ENCODE results near the gene KCNJ4. TPM values are rescaled to one million over a fixed set of nuclear protein-coding genes. Genes with fewer than 3 reads are reported as not detected.

KCNJ4 gene
- total RNA-seq, 4 donors from 2014 or later = not detected

DNA sequence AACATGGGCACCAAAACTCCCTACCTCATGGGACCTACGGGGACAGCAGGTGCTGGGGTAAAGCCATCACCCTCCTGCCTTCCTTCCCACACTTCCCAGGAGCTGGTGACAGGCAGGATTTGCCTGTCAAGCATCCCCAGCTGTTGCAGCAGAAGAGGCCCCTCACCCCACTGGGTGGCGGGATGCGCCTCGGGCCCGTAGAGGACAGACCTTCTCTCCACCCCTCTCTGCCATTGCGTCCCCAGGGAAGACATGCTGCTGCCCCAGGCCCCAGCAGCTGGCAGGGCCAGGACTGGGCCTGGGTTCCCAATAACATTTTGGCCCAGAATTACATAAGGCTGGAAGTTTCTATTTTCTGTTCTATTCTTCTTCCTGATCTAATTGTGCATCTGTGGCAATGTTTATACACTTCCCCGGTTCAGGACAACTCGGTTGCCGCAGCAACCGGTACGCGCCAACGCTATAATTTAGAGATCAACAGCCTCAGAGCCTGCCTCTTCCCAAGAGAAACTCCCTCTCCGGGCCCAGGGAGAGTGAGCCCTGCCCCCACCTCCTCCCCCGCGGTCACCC lies 25.4 kb downstream of the KCNJ4 start:
- H3K36me3 ChIP-seq = no peaks in the 10 kb centered on the region
- no peaks in the 10 kb centered on the region for H3K9me3 ChIP-seq
- no peak for ATAC-seq
- no peak overlapping the region for H3K4me3 ChIP-seq
- H3K4me1 ChIP-seq = peaks cover 0 to 8% (median 0%) of the 10 kb centered on the region in 3 donors
- H3K27ac ChIP-seq = no peak overlapping the region
- TF ChIP-seq CTCF (IDR thresholded peaks at IDR 0.05) (no peak), POLR2A (IDR thresholded peaks at IDR 0.05) (no peak), POLR2AphosphoS5 (IDR thresholded peaks at IDR 0.05) (no peak), EP300 (IDR thresholded peaks at IDR 0.05) (no peak)
- peaks cover 13% of the 10 kb centered on the region for H3K27me3 ChIP-seq
- 47% methylated on average over 10 of the region's 16 CpGs; no CpG with 5 or more reads in 1 of the 2 donors for WGBS, 2 donors (ENCODE audit: low coverage in 1 of 2)

DNA sequence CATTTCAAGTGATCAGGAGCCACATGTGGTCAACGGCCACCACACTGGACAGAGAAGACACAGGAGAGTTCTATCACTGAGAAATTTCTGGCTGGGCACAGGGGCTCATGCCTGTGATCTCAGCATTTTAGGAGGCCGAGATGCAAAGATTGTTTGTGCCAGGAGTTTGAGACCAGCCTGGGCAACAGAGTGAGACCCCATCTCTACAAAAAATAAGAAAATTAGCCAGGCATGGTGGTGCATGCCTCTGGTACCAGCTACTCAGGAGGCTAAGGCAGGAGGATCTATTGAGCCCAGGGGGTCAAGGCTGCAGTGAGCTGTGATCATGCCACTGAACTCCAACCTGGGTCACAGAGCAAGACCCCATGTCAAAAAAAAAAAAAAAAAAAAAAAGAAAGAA lies 26.3 kb downstream of the KCNJ4 start:
- H3K4me1 ChIP-seq = peaks cover 0 to 8% (median 0%) of the 10 kb centered on the region in 3 donors
- H3K4me3 ChIP-seq = no peak overlapping the region
- ATAC-seq = no peak
- H3K36me3 ChIP-seq = no peaks in the 10 kb centered on the region
- H3K9me3 ChIP-seq = no peaks in the 10 kb centered on the region
- TF ChIP-seq EP300 (IDR thresholded peaks at IDR 0.05) (no peak), CTCF (IDR thresholded peaks at IDR 0.05) (no peak), POLR2A (IDR thresholded peaks at IDR 0.05) (no peak), POLR2AphosphoS5 (IDR thresholded peaks at IDR 0.05) (no peak)
- 100% methylated on average over 1 to 2 of the region's 2 CpGs for WGBS, 2 donors (ENCODE audit: low coverage in 1 of 2)
- H3K27ac ChIP-seq = no peak overlapping the region
- H3K27me3 ChIP-seq = peaks cover 5% of the 10 kb centered on the region

DNA sequence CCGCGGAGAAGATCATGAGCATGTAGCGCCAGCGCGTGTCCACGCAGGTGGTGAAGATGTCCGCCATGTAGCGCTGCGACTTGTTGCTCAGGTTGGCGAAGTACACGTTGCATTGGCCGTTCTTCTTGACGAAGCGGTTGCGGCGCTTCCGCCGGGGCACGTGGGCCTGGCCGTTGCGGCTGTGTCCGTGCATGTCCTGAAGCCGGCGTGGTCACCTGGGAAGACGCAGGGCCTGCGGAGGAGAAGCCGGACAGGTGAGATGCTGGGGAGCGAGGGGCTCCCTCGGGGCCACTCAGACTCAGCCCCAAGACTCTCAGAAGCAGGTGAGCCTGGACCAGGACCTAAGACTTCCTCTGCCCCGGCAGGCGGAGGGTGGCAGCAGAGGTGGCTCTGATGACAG lies 27.1 kb downstream of the KCNJ4 start:
- H3K9me3 ChIP-seq = no peaks in the 10 kb centered on the region

DNA sequence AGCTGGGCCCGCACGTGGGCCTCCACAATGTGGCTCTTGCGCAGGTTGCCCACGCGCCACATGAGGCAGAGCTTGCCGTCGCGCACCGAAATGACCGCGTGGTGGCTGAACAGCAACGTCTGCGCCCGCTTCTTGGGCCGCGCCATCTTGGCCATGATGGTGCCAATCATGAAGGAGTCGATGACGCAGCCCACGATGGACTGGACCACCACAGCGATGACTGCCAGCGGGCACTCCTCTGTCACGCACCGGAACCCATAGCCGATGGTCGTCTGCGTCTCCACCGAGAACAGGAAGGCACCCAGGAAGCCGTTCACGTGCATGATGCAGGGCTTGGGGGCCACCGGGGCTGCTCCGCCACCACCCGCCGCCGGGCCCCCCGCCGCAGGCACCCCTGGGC lies 27.5 kb downstream of the KCNJ4 start:
- TF ChIP-seq CTCF (IDR thresholded peaks at IDR 0.05) (no peak), POLR2A (IDR thresholded peaks at IDR 0.05) (no peak), POLR2AphosphoS5 (IDR thresholded peaks at IDR 0.05) (no peak), EP300 (IDR thresholded peaks at IDR 0.05) (no peak)
- H3K27me3 ChIP-seq = no peaks in the 10 kb centered on the region
- H3K4me1 ChIP-seq = peaks cover 0 to 8% (median 0%) of the 10 kb centered on the region in 3 donors
- no CpG with 5 or more reads among the region's 36 CpGs for WGBS, 2 donors (ENCODE audit: low coverage in 1 of 2)
- ATAC-seq = no peak
- no peaks in the 10 kb centered on the region for H3K9me3 ChIP-seq
- no peaks in the 10 kb centered on the region for H3K36me3 ChIP-seq
- H3K27ac ChIP-seq = no peak overlapping the region
- H3K4me3 ChIP-seq = no peak overlapping the region

More for the DNA sequence above, 27.1 kb downstream of the KCNJ4 start:
- 87 to 97% methylated on average over 3 to 24 of the region's 31 CpGs for WGBS, 2 donors (ENCODE audit: low coverage in 1 of 2)
- ATAC-seq = no peak
- Histone ChIP-seq H3K4me1 (peaks cover 0 to 8% (median 0%) of the 10 kb centered on the region in 3 donors), H3K4me3 (no peak overlapping the region), H3K27me3 (no peaks in the 10 kb centered on the region), H3K27ac (no peak overlapping the region), H3K36me3 (no peaks in the 10 kb centered on the region)
- no peak for TF ChIP-seq CTCF (IDR thresholded peaks at IDR 0.05)
- no peak for TF ChIP-seq EP300 (IDR thresholded peaks at IDR 0.05)
- TF ChIP-seq POLR2A (IDR thresholded peaks at IDR 0.05) = no peak
- TF ChIP-seq POLR2AphosphoS5 (IDR thresholded peaks at IDR 0.05) = no peak

DNA sequence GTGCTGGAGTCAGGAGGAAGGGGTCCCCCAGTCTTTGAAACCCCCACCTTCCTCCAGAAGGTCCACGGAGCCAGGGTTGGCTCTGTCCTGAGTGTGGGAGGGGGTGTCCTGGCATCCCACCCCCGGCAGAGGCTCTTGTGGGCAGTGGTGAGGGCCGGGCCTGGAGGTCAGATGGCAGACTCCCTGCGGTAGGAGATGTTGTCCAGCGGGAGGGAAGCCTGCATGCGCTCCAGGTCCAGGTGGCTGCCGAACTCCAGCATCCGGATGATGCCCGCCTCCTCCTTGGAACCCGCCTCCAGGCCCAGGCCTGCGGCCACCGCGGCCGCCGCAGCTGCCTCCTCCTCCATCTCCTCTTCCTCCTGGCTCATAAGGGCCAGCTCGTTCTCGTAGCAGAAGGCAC lies 28.4 kb downstream of the KCNJ4 start:
- WGBS, 2 donors (ENCODE audit: low coverage in 1 of 2) = no CpG with 5 or more reads among the region's 17 CpGs
- Histone ChIP-seq H3K27me3 (no peaks in the 10 kb centered on the region), H3K4me3 (no peak overlapping the region), H3K36me3 (no peaks in the 10 kb centered on the region), H3K27ac (no peak overlapping the region), H3K4me1 (peaks cover 0 to 8% (median 0%) of the 10 kb centered on the region in 3 donors), H3K9me3 (no peaks in the 10 kb centered on the region)
- TF ChIP-seq POLR2A (IDR thresholded peaks at IDR 0.05) (no peak), EP300 (IDR thresholded peaks at IDR 0.05) (no peak), CTCF (IDR thresholded peaks at IDR 0.05) (no peak), POLR2AphosphoS5 (IDR thresholded peaks at IDR 0.05) (no peak)
- no peak for ATAC-seq
